Suprapubic skin (tissue), 4 donors: Measurements from ENCODE around the gene LRRC45. TPM values are rescaled to one million over a fixed set of nuclear protein-coding genes. Genes with fewer than 3 reads are reported as not detected.
A peak's percentile ranks its signal among the peaks of the same experiment; 100 is the strongest.

Source experiments
- DNase-seq, 2 donors: peaks; one replicate each; pipeline ENCODE4 v3.0.0-alpha.2; 2019; ENCODE audit warnings: low spot score in 2 of 2
- H3K27ac ChIP-seq: fragments of 200-600 bp; sonication (generic); one replicate; pipeline ENCODE4 v1.5.1; 2019
- H3K27me3 ChIP-seq: fragments of 200-600 bp; sonication (generic); one replicate; pipeline ENCODE4 v1.5.1; 2019
- H3K36me3 ChIP-seq: fragments of 200-600 bp; sonication (generic); one replicate; pipeline ENCODE4 v1.5.1; 2019
- H3K4me1 ChIP-seq: fragments of 200-600 bp; sonication (generic); one replicate; pipeline ENCODE4 v1.5.1; 2019
- H3K4me3 ChIP-seq: fragments of 200-600 bp; sonication (generic); one replicate; pipeline ENCODE4 v1.5.1; 2019; ENCODE audit warnings: mild to moderate bottlenecking
- H3K9me3 ChIP-seq: fragments of 200-600 bp; sonication (generic); one replicate; pipeline ENCODE4 v1.5.1; 2019
- EP300 ChIP-seq: sonication (generic); formaldehyde crosslinking; IDR thresholded peaks from one replicate; pipeline ENCODE4 v1.6.1; 2017; ENCODE audit warnings: antibody characterized with exemption
- POLR2A ChIP-seq, 2 donors: fragments of 450-650 bp; IDR thresholded peaks; one replicate each; pipeline ENCODE4 v1.6.1; 2017; ENCODE audit warnings: antibody characterized with exemption in 2 of 2, mild to moderate bottlenecking in 2 of 2, moderate library complexity in 2 of 2
- POLR2AphosphoS5 ChIP-seq, 3 donors: sonication (generic); formaldehyde crosslinking; IDR thresholded peaks; one replicate each; pipeline ENCODE4 v1.6.1; 2017; ENCODE audit warnings: antibody characterized with exemption in 3 of 3
- WGBS: methylation state at CpG from one replicate; pipeline ENCODE4 v1.1.5; 2018; 5-methylcytosine and 5-hydroxymethylcytosine counted together
- total RNA-seq, 4 donors: library from RNA; depleted of rRNA; stranded (reverse); fragments of >200 nt; gene quantifications; one replicate each; pipeline ENCODE4 v1.1.0, GENCODE V29; 2016
- TF ChIP-seq, protein P1 (sequence below), 2 donors: fragments of 200-600 bp in 1 of 2; fragments of 450-650 bp in 1 of 2; sonication (generic) in 1 of 2; IDR thresholded peaks; one replicate each; pipeline ENCODE4 v1.5.1; 2016 to 2019; ENCODE audit warnings: antibody characterized with exemption in 2 of 2, mild to moderate bottlenecking in 1 of 2, moderate library complexity in 1 of 2

LRRC45 gene
- total RNA-seq, 4 donors from 2014 or later, result 14.1 to 18.7 (median 15.4) TPM

DNA sequence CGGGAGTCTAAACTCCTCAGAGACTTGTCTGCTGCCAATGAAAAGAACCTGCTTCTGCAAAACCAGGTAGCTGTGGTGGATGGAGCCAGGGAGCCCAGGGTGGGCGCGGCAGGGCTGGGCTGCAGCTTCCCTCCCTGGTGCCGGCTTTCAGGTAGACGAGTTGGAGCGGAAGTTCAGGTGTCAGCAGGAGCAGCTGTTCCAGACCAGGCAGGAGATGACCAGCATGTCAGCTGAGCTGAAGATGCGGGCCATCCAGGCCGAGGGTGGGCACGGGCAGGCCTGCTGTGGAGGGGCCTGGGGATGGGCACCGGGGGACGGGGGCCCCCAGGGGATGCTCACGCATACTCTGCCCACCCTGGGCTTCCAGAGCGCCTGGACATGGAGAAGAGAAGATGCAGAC is 5.1 kb downstream of the LRRC45 start:
- Histone ChIP-seq H3K27me3 (peaks cover 7% of the 10 kb centered on the region), H3K9me3 (no peaks in the 10 kb centered on the region), H3K27ac (no peak overlapping the region), H3K4me1 (peaks cover 44% of the 10 kb centered on the region), H3K36me3 (no peaks in the 10 kb centered on the region), H3K4me3 (no peak overlapping the region)
- DNase-seq, result no peak
- TF ChIP-seq, protein P1, sequence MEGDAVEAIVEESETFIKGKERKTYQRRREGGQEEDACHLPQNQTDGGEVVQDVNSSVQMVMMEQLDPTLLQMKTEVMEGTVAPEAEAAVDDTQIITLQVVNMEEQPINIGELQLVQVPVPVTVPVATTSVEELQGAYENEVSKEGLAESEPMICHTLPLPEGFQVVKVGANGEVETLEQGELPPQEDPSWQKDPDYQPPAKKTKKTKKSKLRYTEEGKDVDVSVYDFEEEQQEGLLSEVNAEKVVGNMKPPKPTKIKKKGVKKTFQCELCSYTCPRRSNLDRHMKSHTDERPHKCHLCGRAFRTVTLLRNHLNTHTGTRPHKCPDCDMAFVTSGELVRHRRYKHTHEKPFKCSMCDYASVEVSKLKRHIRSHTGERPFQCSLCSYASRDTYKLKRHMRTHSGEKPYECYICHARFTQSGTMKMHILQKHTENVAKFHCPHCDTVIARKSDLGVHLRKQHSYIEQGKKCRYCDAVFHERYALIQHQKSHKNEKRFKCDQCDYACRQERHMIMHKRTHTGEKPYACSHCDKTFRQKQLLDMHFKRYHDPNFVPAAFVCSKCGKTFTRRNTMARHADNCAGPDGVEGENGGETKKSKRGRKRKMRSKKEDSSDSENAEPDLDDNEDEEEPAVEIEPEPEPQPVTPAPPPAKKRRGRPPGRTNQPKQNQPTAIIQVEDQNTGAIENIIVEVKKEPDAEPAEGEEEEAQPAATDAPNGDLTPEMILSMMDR (IDR thresholded peaks at IDR 0.05), result no peak
- no peak for TF ChIP-seq POLR2A (IDR thresholded peaks at IDR 0.05)
- no peak for TF ChIP-seq EP300
- TF ChIP-seq POLR2AphosphoS5 (IDR thresholded peaks at IDR 0.05), result no peak
- 93% methylated on average over 6 of the region's 13 CpGs for WGBS

DNA sequence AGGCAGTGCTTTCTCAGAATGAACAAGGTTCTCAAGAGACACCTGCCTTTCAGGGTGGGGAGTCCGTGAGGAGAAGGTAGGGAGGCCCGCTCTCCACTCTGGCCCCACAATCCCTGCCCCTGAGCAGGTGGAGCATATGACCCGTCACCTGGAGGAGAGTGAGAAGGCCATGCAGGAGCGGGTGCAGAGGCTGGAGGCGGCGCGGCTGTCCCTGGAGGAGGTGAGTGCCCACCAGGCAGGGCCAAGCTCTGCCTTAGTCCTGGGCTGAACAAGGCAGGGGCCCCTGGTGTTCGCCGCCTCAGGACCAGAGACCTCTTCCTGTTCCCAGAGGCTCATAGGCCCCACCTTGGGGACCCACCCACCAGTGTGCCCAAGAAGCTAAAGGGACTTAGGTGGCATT is 5.9 kb downstream of the LRRC45 start:
- Histone ChIP-seq H3K36me3 (no peaks in the 10 kb centered on the region), H3K4me3 (no peak overlapping the region), H3K27ac (no peak overlapping the region), H3K4me1 (peaks cover 37% of the 10 kb centered on the region), H3K9me3 (no peaks in the 10 kb centered on the region), H3K27me3 (peaks cover 7% of the 10 kb centered on the region)
- no peak for DNase-seq
- 96% methylated on average over 7 of the region's 9 CpGs for WGBS
- TF ChIP-seq POLR2AphosphoS5 (IDR thresholded peaks at IDR 0.05) (no peak), POLR2A (IDR thresholded peaks at IDR 0.05) (no peak), EP300 (no peak)
- TF ChIP-seq, protein P1 (IDR thresholded peaks at IDR 0.05), result no peak

DNA sequence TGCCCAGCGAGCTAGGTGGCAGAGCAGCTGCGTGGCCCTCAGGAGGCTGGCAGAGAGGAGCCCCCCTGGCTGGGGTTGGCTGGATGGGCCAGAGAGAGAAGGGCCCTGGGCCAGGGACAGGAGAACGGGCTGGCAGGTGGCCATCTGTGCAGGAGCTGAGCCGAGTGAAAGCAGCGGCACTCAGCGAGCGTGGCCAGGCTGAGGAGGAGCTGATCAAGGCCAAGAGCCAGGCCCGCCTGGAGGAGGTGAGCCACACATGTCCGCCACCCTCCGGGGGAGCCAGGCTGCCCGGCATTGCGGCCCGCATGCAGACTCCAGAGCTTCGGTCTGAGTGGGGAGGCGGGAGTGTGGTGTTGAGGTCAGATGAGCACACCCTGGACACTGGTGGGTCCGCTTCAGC is 6.3 kb downstream of the LRRC45 start:
- Histone ChIP-seq H3K27ac (no peak overlapping the region), H3K4me1 (peaks cover 33% of the 10 kb centered on the region), H3K27me3 (peaks cover 7% of the 10 kb centered on the region), H3K9me3 (no peaks in the 10 kb centered on the region), H3K36me3 (no peaks in the 10 kb centered on the region), H3K4me3 (no peak overlapping the region)
- DNase-seq, result no peak
- 75% methylated on average over 1 of the region's 16 CpGs for WGBS
- TF ChIP-seq POLR2AphosphoS5 (IDR thresholded peaks at IDR 0.05) (no peak), POLR2A (IDR thresholded peaks at IDR 0.05) (no peak), EP300 (no peak)
- TF ChIP-seq, protein P1 (IDR thresholded peaks at IDR 0.05), result no peak

DNA sequence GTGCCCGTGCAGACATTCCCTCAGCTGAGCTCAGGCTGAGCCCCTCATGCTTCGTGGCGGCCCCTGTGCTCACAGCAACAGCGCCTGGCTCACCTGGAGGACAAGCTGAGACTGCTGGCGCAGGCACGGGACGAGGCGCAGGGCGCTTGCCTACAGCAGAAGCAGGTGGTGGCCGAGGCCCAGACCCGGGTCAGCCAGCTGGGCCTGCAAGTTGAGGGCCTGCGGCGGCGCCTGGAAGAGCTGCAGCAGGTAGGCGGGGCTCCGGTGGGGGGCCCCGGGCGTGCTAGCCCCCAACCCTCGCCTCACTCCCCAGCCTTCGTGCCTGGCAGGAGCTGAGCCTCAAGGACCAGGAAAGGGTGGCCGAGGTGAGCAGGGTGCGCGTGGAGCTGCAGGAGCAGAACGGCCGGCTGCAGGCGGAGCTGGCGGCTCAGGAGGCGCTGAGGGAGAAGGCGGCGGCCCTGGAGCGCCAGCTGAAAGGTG is 6.9 kb downstream of the LRRC45 start:
- peak overlapping the region; percentile 64 for H3K4me3 ChIP-seq

DNA sequence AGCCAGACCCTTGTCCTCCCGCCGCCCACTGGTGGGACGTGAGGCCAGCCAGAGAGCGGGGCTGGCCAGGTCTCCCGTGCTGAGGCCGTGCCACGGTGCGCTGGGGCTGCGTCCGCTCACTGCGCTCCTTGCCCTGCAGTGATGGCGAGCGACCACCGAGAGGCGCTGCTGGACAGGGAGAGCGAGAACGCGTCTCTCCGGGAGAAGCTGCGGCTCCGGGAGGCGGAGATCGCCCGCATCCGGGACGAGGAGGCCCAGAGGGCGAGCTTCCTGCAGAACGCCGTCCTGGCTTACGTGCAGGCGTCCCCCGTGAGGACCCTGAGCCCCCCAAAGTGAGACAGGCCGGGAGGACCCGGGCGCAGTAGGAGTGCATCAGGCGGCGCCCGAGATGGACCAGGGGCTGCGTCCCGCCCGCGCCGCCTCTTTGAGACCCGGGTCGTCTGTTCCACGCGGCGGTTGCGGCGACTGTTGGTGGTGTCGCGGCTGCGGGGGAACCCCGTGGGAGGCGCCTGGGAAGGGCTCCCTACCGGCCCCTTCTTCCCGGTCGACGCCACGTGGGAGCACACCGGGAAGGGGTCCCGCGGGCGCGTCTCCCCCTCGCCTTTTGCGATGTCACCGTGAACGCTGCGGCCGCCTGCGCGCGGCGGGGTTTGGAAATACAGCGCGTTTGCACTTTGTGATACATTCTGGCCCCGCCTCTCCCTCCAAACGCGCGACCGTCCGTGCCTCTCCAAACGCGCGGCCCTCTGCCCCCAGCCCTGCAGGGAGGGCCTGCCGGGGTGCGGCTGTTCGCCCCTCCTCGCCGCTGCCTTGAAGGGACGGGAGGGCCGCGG is 7.6 kb downstream of the LRRC45 start:
- TF ChIP-seq EP300, result no peak
- TF ChIP-seq, protein P1 (IDR thresholded peaks at IDR 0.05), result peak; percentile 90 to 94
- H3K4me1 ChIP-seq, result peaks cover 30% of the 10 kb centered on the region
- no peaks in the 10 kb centered on the region for H3K36me3 ChIP-seq
- DNase-seq, result peak; percentile 90 to 94
- H3K9me3 ChIP-seq, result no peaks in the 10 kb centered on the region
- 0% methylated on average over 15 of the region's 94 CpGs for WGBS
- H3K27ac ChIP-seq, result peak overlapping the region; percentile 77
- H3K27me3 ChIP-seq, result peaks cover 7% of the 10 kb centered on the region
- peak overlapping the region; percentile 64 for H3K4me3 ChIP-seq

More for the DNA sequence above, 6.9 kb downstream of the LRRC45 start:
- DNase-seq, result no peak
- TF ChIP-seq, protein P1 (IDR thresholded peaks at IDR 0.05), result no peak
- TF ChIP-seq POLR2A (IDR thresholded peaks at IDR 0.05) (no peak), POLR2AphosphoS5 (IDR thresholded peaks at IDR 0.05) (no peak), EP300 (no peak)
- Histone ChIP-seq H3K27me3 (peaks cover 7% of the 10 kb centered on the region), H3K9me3 (no peaks in the 10 kb centered on the region), H3K36me3 (no peaks in the 10 kb centered on the region), H3K27ac (no peak overlapping the region), H3K4me1 (peaks cover 30% of the 10 kb centered on the region)
- WGBS, result 10% methylated on average over 4 of the region's 31 CpGs
